ENCODE data around the gene ZNF883. TPM values are rescaled to one million over a fixed set of nuclear protein-coding genes. Genes with fewer than 3 reads are reported as not detected.
A peak's percentile ranks its signal among the peaks of the same experiment; 100 is the strongest.
"Not testable (repeated sequence)": the region's sequence is repeated elsewhere in the genome, so short reads cannot be mapped to it uniquely, and the experiment has no call there.

The ZNF883 gene
- total RNA-seq: 1 to 10 TPM in 1 of 3 donors, under 1 TPM in 2; 0.95 to 1.4 (median 0.97) TPM
- total RNA-seq (2013): 1.9 TPM

- TF ChIP-seq, protein P1, sequence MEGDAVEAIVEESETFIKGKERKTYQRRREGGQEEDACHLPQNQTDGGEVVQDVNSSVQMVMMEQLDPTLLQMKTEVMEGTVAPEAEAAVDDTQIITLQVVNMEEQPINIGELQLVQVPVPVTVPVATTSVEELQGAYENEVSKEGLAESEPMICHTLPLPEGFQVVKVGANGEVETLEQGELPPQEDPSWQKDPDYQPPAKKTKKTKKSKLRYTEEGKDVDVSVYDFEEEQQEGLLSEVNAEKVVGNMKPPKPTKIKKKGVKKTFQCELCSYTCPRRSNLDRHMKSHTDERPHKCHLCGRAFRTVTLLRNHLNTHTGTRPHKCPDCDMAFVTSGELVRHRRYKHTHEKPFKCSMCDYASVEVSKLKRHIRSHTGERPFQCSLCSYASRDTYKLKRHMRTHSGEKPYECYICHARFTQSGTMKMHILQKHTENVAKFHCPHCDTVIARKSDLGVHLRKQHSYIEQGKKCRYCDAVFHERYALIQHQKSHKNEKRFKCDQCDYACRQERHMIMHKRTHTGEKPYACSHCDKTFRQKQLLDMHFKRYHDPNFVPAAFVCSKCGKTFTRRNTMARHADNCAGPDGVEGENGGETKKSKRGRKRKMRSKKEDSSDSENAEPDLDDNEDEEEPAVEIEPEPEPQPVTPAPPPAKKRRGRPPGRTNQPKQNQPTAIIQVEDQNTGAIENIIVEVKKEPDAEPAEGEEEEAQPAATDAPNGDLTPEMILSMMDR (IDR thresholded peaks at IDR 0.05): no peak
- Mint-ChIP-seq H3K4me3 (peak within 1 kb of the TSS; percentile 86), H3K27ac (peak within 1 kb of the TSS in 1 of 2 donors; percentile 68), H3K27me3 (ENCODE audit: low read depth in 2 of 2) (peaks cover 14 to 23% of the 10 kb centered on the region in 2 donors), H3K9me3 (peaks cover 4 to 15% of the 10 kb centered on the region in 2 donors), H3K4me1 (peaks cover 0 to 7% of the 10 kb centered on the region in 2 donors), H3K36me3 (peaks cover 31% of the 10 kb centered on the region)
- peak in 2 of 3 donors; percentile 36 to 56 for ATAC-seq
- H3K27ac ChIP-seq (ENCODE audit: low read length): no peak within 1 kb of the TSS
- intact Hi-C loops (cut with micrococcal nuclease): no loop called here
- no peak within 1 kb of the TSS for H3K4me3 ChIP-seq (ENCODE audit: low read length)
- no peaks in the 10 kb centered on the region for H3K4me1 ChIP-seq (ENCODE audit: control insufficient read depth, insufficient read depth, low read length)
- H3K36me3 ChIP-seq (ENCODE audit: control insufficient read depth, insufficient read depth, low read length): no peaks in the 10 kb centered on the region
- peaks cover 9% of the 10 kb centered on the region for H3K9me3 ChIP-seq (ENCODE audit: control insufficient read depth, insufficient read depth, low read length)
- peak in 1 of 2 donors; percentile 51 for DNase-seq
- 10% methylated on average over 25 of the region's 30 CpGs for WGBS (ENCODE audit: insufficient coverage)
- H3K27me3 ChIP-seq (ENCODE audit: control insufficient read depth, insufficient read depth, low read length): peaks cover 6% of the 10 kb centered on the region
These were observed at the start of gene ZNF883 for GRCh38 chr9:113011911-113012381. Gene ZNF883, minus strand, starts transcription at chr9:113012192.

- H3K36me3 ChIP-seq (ENCODE audit: control insufficient read depth, insufficient read depth, low read length); ATAC-seq; H3K4me3 ChIP-seq (ENCODE audit: low read length); H3K4me1 ChIP-seq (ENCODE audit: control insufficient read depth, insufficient read depth, low read length); H3K9me3 Mint-ChIP-seq; intact Hi-C loops (cut with micrococcal nuclease); H3K4me1 Mint-ChIP-seq; H3K36me3 Mint-ChIP-seq; H3K27me3 Mint-ChIP-seq (ENCODE audit: low read depth in 2 of 2); H3K27ac Mint-ChIP-seq; H3K4me3 Mint-ChIP-seq; H3K27ac ChIP-seq (ENCODE audit: low read length): not testable (repeated sequence)
- 13% methylated on average over 18 of the region's 33 CpGs for WGBS (ENCODE audit: insufficient coverage)
- peaks cover 18% of the 10 kb centered on the region for H3K27me3 ChIP-seq (ENCODE audit: control insufficient read depth, insufficient read depth, low read length)
- peak in 1 of 2 donors; percentile 3 for DNase-seq
- H3K9me3 ChIP-seq (ENCODE audit: control insufficient read depth, insufficient read depth, low read length): peaks cover 33% of the 10 kb centered on the region
These were observed 49.3 kb upstream of the ZNF883 start for GRCh38 chr9:113061072-113061850.

- H3K27ac ChIP-seq (ENCODE audit: low read length); H3K36me3 ChIP-seq (ENCODE audit: control insufficient read depth, insufficient read depth, low read length); H3K4me3 ChIP-seq (ENCODE audit: low read length); intact Hi-C loops (cut with micrococcal nuclease); H3K27ac Mint-ChIP-seq; ATAC-seq; H3K36me3 Mint-ChIP-seq; H3K27me3 Mint-ChIP-seq (ENCODE audit: low read depth in 2 of 2); H3K4me1 Mint-ChIP-seq; H3K4me3 Mint-ChIP-seq; H3K9me3 Mint-ChIP-seq: not testable (repeated sequence)
- Histone ChIP-seq H3K27me3 (ENCODE audit: control insufficient read depth, insufficient read depth, low read length) (peaks cover 18% of the 10 kb centered on the region), H3K4me1 (ENCODE audit: control insufficient read depth, insufficient read depth, low read length) (peaks cover 12% of the 10 kb centered on the region), H3K9me3 (ENCODE audit: control insufficient read depth, insufficient read depth, low read length) (peaks cover 38% of the 10 kb centered on the region)
- WGBS (ENCODE audit: insufficient coverage): 13% methylated on average over 31 of the region's 61 CpGs
- peak in 1 of 2 donors; percentile 21 for DNase-seq
These were observed 47.7 kb upstream of the ZNF883 start for GRCh38 chr9:113059581-113060284.

DNA sequence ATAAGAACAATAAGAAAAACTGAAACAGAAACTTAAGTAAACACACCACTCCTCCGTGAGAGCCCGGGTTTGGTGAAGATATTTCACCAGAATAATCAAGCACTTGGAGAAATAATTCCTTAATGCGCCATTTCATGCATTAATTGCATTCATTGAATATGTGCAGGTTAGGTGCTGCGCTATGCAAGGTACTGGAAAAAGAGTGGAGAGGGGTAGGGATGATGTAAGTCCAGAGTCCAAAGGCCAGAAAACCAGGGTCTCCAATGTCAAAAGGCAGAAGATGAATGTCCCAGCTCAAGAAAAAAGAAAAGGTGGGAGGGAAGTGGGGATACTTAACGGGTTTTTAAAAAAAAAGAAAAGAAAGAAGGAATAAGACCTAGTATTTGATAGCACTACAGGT, 45.2 kb upstream of the ZNF883 start:
- no peaks in the 10 kb centered on the region for H3K36me3 Mint-ChIP-seq
- Histone ChIP-seq H3K4me1 (ENCODE audit: control insufficient read depth, insufficient read depth, low read length) (peaks cover 12% of the 10 kb centered on the region), H3K4me3 (ENCODE audit: low read length) (peak overlapping the region; percentile 82), H3K36me3 (ENCODE audit: control insufficient read depth, insufficient read depth, low read length) (no peaks in the 10 kb centered on the region), H3K27me3 (ENCODE audit: control insufficient read depth, insufficient read depth, low read length) (peaks cover 11% of the 10 kb centered on the region), H3K27ac (ENCODE audit: low read length) (no peak overlapping the region), H3K9me3 (ENCODE audit: control insufficient read depth, insufficient read depth, low read length) (peaks cover 29% of the 10 kb centered on the region)
- ATAC-seq (peak in 1 of 3 donors; percentile 23), DNase-seq (peak in 1 of 2 donors; percentile 14)
- no peak overlapping the region for H3K4me3 Mint-ChIP-seq
- TF ChIP-seq, protein P1 (IDR thresholded peaks at IDR 0.05): no peak
- WGBS (ENCODE audit: insufficient coverage): 56% methylated on average over 4 of the region's 5 CpGs
- H3K4me1 Mint-ChIP-seq: no peaks in the 10 kb centered on the region
- H3K27me3 Mint-ChIP-seq (ENCODE audit: low read depth in 2 of 2): peaks cover 0 to 7% of the 10 kb centered on the region in 2 donors
- intact Hi-C loops (cut with micrococcal nuclease): no loop called here
- no peaks in the 10 kb centered on the region for H3K9me3 Mint-ChIP-seq
- no peak overlapping the region for H3K27ac Mint-ChIP-seq
